Bronchus fibroblast of lung (primary cell): ENCODE data around the gene TFAM. TPM values are rescaled to one million over a fixed set of nuclear protein-coding genes. Genes with fewer than 3 reads are reported as not detected.

Experiments used
- total RNA-seq: library from RNA; depleted of rRNA; stranded (reverse); fragments of >200 nt; gene quantifications from 2 replicates; pipeline ENCODE4 v1.2.3, GENCODE V29; 2015

Gene TFAM
- total RNA-seq = 18.4 and 19.3 TPM in 2 replicates

GRCh38 chr10:58384999-58385783 is at the start of gene TFAM:
TSS of gene TFAM (plus strand) at chr10:58385410. CDS start at chr10:58385548, 138 bp downstream.

Other genes starting within 250 kb of the TFAM start
- 2.2 and 2.9 TPM in 2 replicates for gene IPMK, start 117.5 kb upstream of the TFAM start, total RNA-seq
- gene CISD1, start 116.2 kb upstream of the TFAM start, total RNA-seq = 14.1 and 15.5 TPM in 2 replicates
- gene UBE2D1, start 50.4 kb upstream of the TFAM start, total RNA-seq = 10.4 and 11.1 TPM in 2 replicates
- 12.0 and 12.1 TPM in 2 replicates for gene BICC1, start 127.5 kb downstream of the TFAM start, total RNA-seq